ENCODE results near the gene SLC22A23. TPM values are rescaled to one million over a fixed set of nuclear protein-coding genes. Genes with fewer than 3 reads are reported as not detected.

SLC22A23 gene
- total RNA-seq, 6 donors from 2014 or later, result 18.2 to 73.1 (median 28.3) TPM

DNA sequence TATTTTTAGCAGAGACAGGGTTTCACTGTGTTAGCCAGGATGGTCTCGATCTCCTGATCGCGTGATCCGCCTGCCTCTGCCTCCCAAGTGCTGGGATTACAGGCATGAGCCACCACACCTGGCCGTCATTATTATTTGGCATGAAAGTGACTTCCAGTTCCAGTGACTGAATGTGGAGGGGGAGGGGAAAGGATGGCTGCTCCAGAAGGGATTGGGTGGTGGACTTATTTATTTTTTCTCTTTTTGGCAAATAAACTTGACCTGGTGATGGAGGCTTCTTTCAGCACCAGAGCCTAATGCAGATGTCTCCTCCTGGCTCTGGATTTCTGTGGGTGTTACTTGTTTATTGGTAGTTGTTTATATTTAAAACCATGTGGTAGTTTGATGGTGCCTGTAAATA lies 16.9 kb upstream of the SLC22A23 start:
- Histone ChIP-seq H3K27me3 (no peaks in the 10 kb centered on the region), H3K4me1 (peaks cover 0 to 4% (median 0%) of the 10 kb centered on the region in 4 donors), H3K9me3 (no peaks in the 10 kb centered on the region), H3K27ac (no peak overlapping the region), H3K4me3 (no peak overlapping the region), H3K36me3 (no peaks in the 10 kb centered on the region)
- DNase-seq, result no peak
- no peak for ATAC-seq (ENCODE audit: low FRiP score in 2 of 2)
- WGBS, 2 donors, result 92 to 94% methylated on average over 5 of the region's 5 CpGs
- TF ChIP-seq CTCF (IDR thresholded peaks at IDR 0.05) (no peak), POLR2A (IDR thresholded peaks at IDR 0.05) (no peak), EP300 (IDR thresholded peaks at IDR 0.05) (no peak), POLR2AphosphoS5 (IDR thresholded peaks at IDR 0.05) (no peak)

DNA sequence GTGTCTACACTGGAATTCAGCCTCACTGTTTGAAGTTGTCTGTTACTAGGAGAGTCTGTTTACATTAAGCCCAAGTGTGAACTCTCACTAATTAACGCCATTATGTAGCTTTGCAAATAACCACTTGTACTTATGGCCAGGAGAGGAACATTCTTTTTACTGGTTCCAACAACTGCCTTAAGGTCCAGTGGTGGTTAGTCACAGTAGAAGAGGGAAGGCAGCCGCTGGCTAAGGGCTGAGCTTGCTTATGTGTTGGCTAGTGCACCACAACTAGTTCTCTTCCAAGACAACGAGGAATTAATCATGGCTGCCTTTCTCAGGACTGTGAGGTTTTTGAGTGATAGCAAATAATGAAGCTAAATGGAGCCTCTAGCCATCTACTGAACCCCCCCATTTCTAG lies 14.9 kb upstream of the SLC22A23 start:
- Histone ChIP-seq H3K27ac (no peak overlapping the region), H3K4me3 (no peak overlapping the region), H3K4me1 (peaks cover 0 to 4% (median 0%) of the 10 kb centered on the region in 4 donors), H3K27me3 (no peaks in the 10 kb centered on the region), H3K9me3 (no peaks in the 10 kb centered on the region), H3K36me3 (no peaks in the 10 kb centered on the region)
- ATAC-seq (ENCODE audit: low FRiP score in 2 of 2), result peak; percentile 57 to 66
- DNase-seq, result peak in 1 of 2 donors; percentile 48
- 66 to 85% methylated on average over 2 to 3 of the region's 3 CpGs for WGBS, 2 donors
- TF ChIP-seq POLR2A (IDR thresholded peaks at IDR 0.05) (no peak), EP300 (IDR thresholded peaks at IDR 0.05) (no peak), CTCF (IDR thresholded peaks at IDR 0.05) (no peak), POLR2AphosphoS5 (IDR thresholded peaks at IDR 0.05) (no peak)

DNA sequence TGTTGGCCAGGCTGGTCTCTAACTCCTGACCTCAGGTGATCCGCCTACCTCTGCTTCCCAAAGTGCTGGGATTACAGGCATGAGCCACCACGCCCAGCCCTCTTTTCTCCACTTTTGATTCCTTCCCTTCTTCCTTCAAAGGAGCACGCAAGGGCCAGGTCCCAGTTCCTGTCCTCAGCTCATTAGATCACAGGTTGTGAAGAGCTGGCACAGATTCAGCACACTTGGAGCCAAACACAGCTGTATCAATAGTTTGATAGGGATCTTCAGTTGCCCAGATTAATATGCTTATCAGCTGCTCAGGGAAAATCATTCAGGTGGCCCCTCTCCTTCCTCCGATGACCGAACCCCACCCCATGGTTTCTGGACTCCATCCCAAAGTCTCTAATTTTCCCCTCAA lies 14.4 kb upstream of the SLC22A23 start:
- Histone ChIP-seq H3K4me3 (no peak overlapping the region), H3K9me3 (no peaks in the 10 kb centered on the region), H3K36me3 (no peaks in the 10 kb centered on the region), H3K27me3 (no peaks in the 10 kb centered on the region), H3K4me1 (peaks cover 0 to 4% (median 0%) of the 10 kb centered on the region in 4 donors), H3K27ac (no peak overlapping the region)
- DNase-seq, result no peak
- TF ChIP-seq POLR2A (IDR thresholded peaks at IDR 0.05) (no peak), EP300 (IDR thresholded peaks at IDR 0.05) (no peak), CTCF (IDR thresholded peaks at IDR 0.05) (no peak)
- no peak for ATAC-seq (ENCODE audit: low FRiP score in 2 of 2)
- WGBS, 2 donors, result 58 to 76% methylated on average over 5 of the region's 5 CpGs

GRCh38 chr6:3468585-3468984 lies 11.7 kb upstream of the SLC22A23 start:
- ATAC-seq (ENCODE audit: low FRiP score in 2 of 2) (no peak), DNase-seq (no peak)
- no peaks in the 10 kb centered on the region for H3K36me3 ChIP-seq

More at GRCh38 chr6:3468585-3468984, 11.7 kb upstream of the SLC22A23 start:
- Histone ChIP-seq H3K4me3 (no peak overlapping the region), H3K27me3 (no peaks in the 10 kb centered on the region), H3K4me1 (peaks cover 0 to 4% (median 0%) of the 10 kb centered on the region in 4 donors), H3K9me3 (no peaks in the 10 kb centered on the region), H3K27ac (no peak overlapping the region)
- no peak for TF ChIP-seq CTCF (IDR thresholded peaks at IDR 0.05)
- TF ChIP-seq POLR2A (IDR thresholded peaks at IDR 0.05), result no peak
- no peak for TF ChIP-seq POLR2AphosphoS5 (IDR thresholded peaks at IDR 0.05)
- no peak for TF ChIP-seq EP300 (IDR thresholded peaks at IDR 0.05)
- 92 to 93% methylated on average over 9 of the region's 9 CpGs for WGBS, 2 donors
